Lower leg skin (tissue), 3 donors: ENCODE data around the gene DNAH1.

Experiments used
- POLR2A ChIP-seq, 2 donors: fragments of 450-650 bp; IDR thresholded peaks; one replicate each; pipeline ENCODE4 v1.6.1; 2016 to 2017; ENCODE audit warnings: antibody characterized with exemption in 2 of 2, mild to moderate bottlenecking in 1 of 2, moderate library complexity in 1 of 2
- TF ChIP-seq, protein P1 (sequence below), 3 donors: fragments of 450-650 bp; IDR thresholded peaks; one replicate each; pipeline ENCODE4 v1.5.1; 2016; ENCODE audit warnings: antibody characterized with exemption in 3 of 3, mild to moderate bottlenecking in 3 of 3, moderate library complexity in 2 of 3

DNA sequence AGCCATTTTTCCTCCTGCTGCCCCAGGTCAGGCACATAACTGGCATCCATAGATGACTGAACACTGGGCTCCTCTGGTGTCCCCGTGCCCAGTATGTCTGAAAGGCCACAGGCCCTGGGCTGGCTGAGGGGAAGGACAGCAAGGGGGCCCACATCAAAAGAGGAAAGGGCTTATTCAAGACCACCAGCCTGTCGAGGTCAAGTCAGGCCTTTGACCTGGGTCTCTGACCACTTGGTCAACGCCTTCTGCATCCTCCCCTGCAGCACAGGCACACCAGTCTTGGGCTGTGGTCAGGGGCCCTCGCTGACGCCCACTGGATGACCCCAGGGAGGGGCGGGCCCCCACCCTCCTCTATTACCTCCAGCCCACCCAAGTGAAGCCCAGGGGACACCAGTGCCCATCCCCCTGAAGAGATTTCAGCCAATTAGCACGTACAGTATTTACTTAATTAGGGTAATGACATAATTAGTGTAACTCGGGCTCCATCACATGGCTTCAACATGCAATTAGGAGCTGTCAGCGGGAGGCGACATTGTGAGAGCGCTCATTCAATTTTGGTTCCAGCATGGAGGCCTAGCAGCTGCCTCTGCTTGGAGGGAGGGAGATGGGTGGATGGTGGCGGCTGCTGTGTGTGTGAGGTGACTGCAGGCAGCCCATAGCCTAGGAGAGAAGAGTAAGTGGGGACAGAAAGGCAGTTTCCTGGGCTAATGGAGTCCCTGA, 13.5 kb upstream of the DNAH1 start:
- no peak for TF ChIP-seq POLR2A (IDR thresholded peaks at IDR 0.05)
- TF ChIP-seq, protein P1, sequence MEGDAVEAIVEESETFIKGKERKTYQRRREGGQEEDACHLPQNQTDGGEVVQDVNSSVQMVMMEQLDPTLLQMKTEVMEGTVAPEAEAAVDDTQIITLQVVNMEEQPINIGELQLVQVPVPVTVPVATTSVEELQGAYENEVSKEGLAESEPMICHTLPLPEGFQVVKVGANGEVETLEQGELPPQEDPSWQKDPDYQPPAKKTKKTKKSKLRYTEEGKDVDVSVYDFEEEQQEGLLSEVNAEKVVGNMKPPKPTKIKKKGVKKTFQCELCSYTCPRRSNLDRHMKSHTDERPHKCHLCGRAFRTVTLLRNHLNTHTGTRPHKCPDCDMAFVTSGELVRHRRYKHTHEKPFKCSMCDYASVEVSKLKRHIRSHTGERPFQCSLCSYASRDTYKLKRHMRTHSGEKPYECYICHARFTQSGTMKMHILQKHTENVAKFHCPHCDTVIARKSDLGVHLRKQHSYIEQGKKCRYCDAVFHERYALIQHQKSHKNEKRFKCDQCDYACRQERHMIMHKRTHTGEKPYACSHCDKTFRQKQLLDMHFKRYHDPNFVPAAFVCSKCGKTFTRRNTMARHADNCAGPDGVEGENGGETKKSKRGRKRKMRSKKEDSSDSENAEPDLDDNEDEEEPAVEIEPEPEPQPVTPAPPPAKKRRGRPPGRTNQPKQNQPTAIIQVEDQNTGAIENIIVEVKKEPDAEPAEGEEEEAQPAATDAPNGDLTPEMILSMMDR (IDR thresholded peaks at IDR 0.05), result no peak
